Measurements from ENCODE around the gene SRCAP.

DNA sequence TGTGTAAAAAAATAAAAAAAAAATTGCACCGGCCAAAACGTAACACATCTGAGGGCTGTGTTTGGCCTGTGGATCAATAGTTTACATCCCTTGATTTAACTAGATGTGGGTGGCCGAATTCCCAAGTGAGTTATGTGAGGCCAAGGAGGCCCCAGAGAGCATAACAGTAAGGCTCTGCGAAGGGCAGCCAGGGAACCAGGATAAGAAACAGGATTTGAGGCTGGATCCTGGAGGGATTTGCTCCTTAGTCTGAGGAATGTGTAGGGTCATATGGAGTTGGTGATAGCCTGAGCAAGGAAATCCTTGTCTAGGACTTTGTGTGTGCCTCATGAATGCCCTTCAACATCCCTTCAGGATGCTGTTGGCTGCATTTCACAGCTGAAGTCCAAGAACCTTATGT is 51.2 kb downstream of the SRCAP start:
- no peak for TF ChIP-seq POLR2A (IDR thresholded peaks at IDR 0.05)
- TF ChIP-seq, protein P1, sequence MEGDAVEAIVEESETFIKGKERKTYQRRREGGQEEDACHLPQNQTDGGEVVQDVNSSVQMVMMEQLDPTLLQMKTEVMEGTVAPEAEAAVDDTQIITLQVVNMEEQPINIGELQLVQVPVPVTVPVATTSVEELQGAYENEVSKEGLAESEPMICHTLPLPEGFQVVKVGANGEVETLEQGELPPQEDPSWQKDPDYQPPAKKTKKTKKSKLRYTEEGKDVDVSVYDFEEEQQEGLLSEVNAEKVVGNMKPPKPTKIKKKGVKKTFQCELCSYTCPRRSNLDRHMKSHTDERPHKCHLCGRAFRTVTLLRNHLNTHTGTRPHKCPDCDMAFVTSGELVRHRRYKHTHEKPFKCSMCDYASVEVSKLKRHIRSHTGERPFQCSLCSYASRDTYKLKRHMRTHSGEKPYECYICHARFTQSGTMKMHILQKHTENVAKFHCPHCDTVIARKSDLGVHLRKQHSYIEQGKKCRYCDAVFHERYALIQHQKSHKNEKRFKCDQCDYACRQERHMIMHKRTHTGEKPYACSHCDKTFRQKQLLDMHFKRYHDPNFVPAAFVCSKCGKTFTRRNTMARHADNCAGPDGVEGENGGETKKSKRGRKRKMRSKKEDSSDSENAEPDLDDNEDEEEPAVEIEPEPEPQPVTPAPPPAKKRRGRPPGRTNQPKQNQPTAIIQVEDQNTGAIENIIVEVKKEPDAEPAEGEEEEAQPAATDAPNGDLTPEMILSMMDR (IDR thresholded peaks at IDR 0.05): no peak
